ENCODE measurements around the gene WNK1.
"Not testable (repeated sequence)": the region's sequence is repeated elsewhere in the genome, so short reads cannot be mapped to it uniquely, and the experiment has no call there.

WNK1 gene

DNA sequence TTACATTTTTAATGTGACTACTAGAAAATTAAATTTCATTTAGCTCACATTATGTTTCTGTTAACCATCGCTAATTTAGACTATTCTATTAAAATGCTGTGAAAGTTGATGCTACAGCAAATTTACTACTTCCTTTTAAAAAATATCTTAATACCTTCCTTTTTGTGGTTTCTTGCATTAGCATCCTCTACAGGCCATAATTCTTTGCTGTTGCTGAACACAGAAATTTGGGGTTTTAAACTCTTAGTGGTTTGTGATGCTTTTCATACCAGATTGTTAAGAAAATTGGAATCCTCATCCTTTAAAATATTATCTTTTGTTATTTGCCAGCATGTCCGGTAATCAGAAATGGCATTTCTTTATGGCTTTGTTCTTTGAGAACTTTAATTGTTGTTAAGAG is 18.1 kb downstream of the WNK1 start:
- no peak overlapping the region for H3K4me3 ChIP-seq (replicated peaks; ENCODE audit: low read depth, low read length)
- TF ChIP-seq, protein P1, sequence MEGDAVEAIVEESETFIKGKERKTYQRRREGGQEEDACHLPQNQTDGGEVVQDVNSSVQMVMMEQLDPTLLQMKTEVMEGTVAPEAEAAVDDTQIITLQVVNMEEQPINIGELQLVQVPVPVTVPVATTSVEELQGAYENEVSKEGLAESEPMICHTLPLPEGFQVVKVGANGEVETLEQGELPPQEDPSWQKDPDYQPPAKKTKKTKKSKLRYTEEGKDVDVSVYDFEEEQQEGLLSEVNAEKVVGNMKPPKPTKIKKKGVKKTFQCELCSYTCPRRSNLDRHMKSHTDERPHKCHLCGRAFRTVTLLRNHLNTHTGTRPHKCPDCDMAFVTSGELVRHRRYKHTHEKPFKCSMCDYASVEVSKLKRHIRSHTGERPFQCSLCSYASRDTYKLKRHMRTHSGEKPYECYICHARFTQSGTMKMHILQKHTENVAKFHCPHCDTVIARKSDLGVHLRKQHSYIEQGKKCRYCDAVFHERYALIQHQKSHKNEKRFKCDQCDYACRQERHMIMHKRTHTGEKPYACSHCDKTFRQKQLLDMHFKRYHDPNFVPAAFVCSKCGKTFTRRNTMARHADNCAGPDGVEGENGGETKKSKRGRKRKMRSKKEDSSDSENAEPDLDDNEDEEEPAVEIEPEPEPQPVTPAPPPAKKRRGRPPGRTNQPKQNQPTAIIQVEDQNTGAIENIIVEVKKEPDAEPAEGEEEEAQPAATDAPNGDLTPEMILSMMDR (IDR thresholded peaks at IDR 0.05; ENCODE audit: low read length, missing control alignments) = no peak
- DNase-seq (ENCODE audit: low read depth) = no peak

DNA sequence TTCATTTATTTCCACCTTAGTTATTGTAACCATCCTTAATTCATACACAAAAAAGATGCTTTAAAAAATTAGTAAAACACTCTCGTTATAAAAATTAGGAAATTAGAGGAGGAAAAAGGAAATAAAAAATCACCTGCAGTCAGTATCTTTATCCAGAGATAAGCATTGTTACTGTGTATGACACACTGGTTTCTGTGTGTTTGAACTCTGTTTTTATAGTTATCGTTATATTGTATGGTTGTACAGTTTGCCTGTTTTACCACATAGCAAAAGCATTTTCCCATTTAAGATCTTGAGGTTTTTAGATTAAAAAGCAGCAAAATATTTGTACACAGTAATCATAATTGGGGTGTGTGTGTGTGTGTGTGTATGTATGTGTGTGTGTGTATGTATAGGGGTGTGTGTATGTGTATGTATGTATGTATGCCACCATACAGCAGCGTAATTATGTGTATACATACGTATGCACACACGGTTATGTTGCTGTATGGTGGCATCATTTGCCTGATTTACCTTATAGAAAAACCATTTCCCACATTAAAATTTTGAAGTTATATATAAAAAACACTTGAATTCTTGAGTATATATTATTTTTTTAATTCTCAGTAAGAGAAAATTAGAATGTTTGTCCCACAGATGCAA is 19.8 kb downstream of the WNK1 start:
- no peak for DNase-seq (ENCODE audit: low read depth)
- no peak overlapping the region for H3K4me3 ChIP-seq (replicated peaks; ENCODE audit: low read depth, low read length)
- TF ChIP-seq, protein P1 (IDR thresholded peaks at IDR 0.05; ENCODE audit: low read length, missing control alignments) = no peak

DNA sequence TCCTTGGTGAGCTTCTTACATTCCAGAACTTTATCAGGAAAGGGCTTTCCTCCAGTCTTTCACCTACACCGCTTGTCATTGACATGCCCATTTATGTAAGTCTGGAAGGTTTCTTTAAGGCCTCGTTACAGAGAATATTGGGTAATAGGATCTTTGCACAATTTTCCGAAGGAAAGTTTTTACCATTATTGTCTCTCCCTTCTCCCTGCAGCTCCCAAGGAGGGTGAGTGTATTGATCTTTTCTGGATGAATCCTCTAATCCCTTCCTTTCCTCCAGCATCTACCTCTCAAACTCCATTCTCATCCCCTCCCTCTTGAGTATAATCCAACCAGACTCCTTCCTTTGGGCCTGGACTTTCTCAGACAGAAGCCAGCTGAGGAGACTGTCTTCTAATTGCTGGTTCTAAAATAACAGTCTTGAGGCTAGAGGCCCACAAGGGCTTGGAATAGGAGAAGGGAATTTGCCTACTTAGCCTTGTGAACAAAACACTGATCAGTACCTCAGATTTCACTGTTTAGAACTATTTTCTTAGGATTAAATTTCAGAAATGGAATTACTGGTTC is 21.8 kb downstream of the WNK1 start:
- TF ChIP-seq, protein P1 (IDR thresholded peaks at IDR 0.05; ENCODE audit: low read length, missing control alignments) = no peak
- H3K4me3 ChIP-seq (replicated peaks; ENCODE audit: low read depth, low read length) = no peak overlapping the region
- DNase-seq (ENCODE audit: low read depth) = no peak

DNA sequence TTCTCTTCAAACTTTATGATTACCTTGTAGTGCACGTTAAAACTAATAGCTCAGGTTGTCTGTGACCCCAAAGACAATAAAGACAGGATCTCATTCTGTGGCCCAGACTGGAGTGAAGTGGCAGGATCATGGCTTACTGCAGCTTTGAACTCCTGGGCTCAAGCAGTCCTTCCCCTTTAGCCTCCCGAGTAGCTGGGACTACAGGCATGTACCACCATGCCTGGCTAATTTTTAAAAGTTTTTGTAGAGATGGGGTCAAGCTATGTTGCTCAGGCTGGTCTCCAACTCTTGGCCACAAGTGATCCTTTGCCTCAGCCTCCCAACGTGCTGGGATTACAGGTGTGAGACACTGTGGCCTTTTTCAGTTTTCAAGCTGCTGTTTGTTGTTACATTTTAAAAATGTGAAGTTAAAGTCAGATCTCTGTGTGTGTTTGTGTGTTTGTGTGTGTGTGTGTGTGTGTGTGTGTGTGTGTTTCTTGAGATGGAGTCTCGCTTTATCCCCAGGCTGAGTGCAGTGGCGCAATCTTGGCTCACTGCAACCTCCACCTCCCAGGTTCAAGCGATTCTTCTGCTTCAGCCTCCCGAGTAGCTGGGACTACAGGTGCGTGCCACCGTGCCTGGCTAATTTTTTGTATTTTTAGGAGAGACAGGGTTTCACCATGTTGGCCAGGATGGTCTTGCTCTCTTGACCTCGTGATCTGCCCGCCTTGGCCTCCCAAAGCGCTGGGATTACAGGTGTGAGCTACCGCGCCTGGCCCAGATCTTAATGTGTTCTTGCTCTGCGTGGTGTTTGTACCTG is 23.8 kb downstream of the WNK1 start:
- H3K4me3 ChIP-seq (replicated peaks; ENCODE audit: low read depth, low read length); DNase-seq (ENCODE audit: low read depth): not testable (repeated sequence)

DNA sequence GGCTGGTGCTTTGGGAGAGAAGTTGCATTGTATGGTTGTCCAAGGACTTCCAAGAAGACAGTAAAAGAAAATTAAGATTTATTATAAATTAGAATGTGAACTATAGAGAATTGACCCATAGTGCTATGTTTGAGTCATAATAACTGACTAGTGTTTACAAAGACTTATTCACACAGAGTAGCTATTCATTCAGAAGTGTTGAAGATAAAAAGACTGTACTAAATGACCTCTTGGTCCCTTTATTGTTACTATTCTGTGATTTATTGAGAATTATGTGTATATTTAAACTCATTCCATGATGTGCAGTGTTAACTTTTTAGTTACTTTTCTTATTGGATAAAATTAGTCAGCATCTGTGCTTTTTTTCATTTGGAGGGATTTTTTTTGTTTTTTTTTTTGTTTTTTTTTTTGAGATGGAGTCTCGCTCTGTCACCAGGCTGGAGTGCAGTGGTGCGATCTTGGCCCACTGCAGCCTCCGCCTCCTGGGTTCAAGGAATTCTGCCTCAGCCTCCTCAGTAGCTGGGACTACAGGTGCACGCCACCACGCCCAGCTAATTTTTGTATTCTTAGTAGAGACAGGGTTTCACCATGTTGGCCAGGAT is 24.5 kb downstream of the WNK1 start:
- not testable (repeated sequence) for H3K4me3 ChIP-seq (replicated peaks; ENCODE audit: low read depth, low read length); DNase-seq (ENCODE audit: low read depth)

DNA sequence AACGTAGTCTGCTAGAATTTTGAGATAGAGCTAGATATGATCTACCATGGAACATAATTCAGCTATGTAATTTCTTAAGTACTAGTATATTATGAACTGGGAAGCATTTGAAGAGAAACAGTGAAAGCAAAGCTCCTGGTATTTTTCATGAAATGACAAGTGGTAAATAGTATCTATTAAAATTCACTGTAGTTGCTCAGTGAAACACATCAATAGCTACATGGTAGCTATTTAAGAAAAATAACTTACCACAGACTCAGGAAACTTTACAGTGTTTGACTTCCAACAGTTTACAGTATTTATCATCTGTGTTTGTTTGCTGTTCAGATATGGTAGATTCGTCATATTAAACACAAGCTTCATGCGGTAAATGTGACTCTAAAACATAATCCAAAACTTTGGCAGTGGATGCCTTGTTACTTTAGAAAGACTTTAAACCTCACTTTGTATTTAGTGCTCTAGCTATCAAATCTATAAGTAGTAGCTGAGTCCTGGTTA is 25.2 kb downstream of the WNK1 start:
- TF ChIP-seq, protein P1 (IDR thresholded peaks at IDR 0.05; ENCODE audit: low read length, missing control alignments) = no peak
- no peak for DNase-seq (ENCODE audit: low read depth)
- H3K4me3 ChIP-seq (replicated peaks; ENCODE audit: low read depth, low read length) = no peak overlapping the region

DNA sequence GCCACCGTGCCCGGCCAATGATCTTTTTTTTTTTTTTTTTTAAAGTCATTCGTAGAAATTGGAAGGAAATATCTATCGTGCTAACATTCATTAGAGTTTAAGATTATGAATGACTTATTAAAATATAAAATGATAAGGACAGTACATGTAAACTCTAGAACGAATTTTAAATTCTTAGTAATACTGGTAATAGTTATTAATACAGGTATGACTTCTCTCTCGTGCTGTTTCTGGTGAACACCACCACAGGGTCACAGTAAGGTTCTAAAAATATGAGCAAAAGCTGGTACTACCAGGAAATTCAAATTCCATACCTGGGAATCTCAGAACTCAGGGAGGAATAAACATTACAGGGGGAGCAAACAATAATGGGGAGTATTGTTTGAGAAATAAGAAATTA is 26.2 kb downstream of the WNK1 start:
- no peak for DNase-seq (ENCODE audit: low read depth)
- TF ChIP-seq, protein P1 (IDR thresholded peaks at IDR 0.05; ENCODE audit: low read length, missing control alignments) = no peak
- no peak overlapping the region for H3K4me3 ChIP-seq (replicated peaks; ENCODE audit: low read depth, low read length)
